WERI-Rb-1 (cell line): ENCODE measurements around the gene CCDC91.

Experiments used
- DNase-seq: peaks from one replicate; pipeline ENCODE4 v3.0.0-alpha.2; 2020
- H3K27ac ChIP-seq: fragments of 250-450 bp; sonication (Bioruptor Pico); 2 replicates; pipeline ENCODE4 v1.5.1; 2020; ENCODE audit warnings: mild to moderate bottlenecking, moderate library complexity
- H3K27me3 ChIP-seq: fragments of 250-450 bp; sonication (Bioruptor Pico); 2 replicates; pipeline ENCODE4 v1.5.1; 2021; ENCODE audit warnings: mild to moderate bottlenecking, low read depth, moderate library complexity; ENCODE audit not compliant: insufficient read depth, severe bottlenecking
- H3K36me3 ChIP-seq: fragments of 250-450 bp; sonication (Bioruptor Pico); 2 replicates; pipeline ENCODE4 v1.5.1; 2020; ENCODE audit warnings: mild to moderate bottlenecking, moderate library complexity
- H3K4me3 ChIP-seq: 2 replicates; pipeline ENCODE4 v1.5.1; 2011; ENCODE audit warnings: low read depth, mild to moderate bottlenecking, control low read depth, low read length
- H3K9me3 ChIP-seq: fragments of 250-450 bp; sonication (Bioruptor Pico); 2 replicates; pipeline ENCODE4 v1.5.1; 2021; ENCODE audit warnings: mild to moderate bottlenecking, moderate library complexity; ENCODE audit not compliant: severe bottlenecking
- TF ChIP-seq, protein P1 (sequence below): IDR thresholded peaks from 2 replicates; pipeline ENCODE4 v1.5.1; 2011; ENCODE audit warnings: low read depth, mild to moderate bottlenecking, control low read depth, inconsistent platforms, low read length

CCDC91 gene

DNA sequence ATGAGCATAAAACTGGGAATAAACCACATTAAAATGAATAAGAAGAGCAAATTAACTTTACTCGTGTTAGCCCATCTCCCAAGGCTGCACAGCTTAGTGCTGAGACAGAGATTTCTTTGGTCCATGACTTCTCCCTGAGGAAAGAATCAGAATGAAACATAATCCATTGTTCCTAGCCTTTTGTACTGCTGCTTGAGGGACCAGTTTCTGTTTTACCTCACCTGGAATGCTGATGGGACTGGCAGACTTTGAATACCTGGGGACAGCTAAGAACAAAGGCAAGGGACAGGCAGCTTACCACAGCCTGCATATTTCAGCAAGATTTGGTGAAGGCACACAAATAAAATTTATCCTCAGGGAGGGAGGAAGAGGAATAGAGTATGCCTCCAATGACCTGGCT lies 401.6 kb downstream of the CCDC91 start:
- no peak overlapping the region for H3K27ac ChIP-seq
- TF ChIP-seq, protein P1, sequence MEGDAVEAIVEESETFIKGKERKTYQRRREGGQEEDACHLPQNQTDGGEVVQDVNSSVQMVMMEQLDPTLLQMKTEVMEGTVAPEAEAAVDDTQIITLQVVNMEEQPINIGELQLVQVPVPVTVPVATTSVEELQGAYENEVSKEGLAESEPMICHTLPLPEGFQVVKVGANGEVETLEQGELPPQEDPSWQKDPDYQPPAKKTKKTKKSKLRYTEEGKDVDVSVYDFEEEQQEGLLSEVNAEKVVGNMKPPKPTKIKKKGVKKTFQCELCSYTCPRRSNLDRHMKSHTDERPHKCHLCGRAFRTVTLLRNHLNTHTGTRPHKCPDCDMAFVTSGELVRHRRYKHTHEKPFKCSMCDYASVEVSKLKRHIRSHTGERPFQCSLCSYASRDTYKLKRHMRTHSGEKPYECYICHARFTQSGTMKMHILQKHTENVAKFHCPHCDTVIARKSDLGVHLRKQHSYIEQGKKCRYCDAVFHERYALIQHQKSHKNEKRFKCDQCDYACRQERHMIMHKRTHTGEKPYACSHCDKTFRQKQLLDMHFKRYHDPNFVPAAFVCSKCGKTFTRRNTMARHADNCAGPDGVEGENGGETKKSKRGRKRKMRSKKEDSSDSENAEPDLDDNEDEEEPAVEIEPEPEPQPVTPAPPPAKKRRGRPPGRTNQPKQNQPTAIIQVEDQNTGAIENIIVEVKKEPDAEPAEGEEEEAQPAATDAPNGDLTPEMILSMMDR, result no peak
- no peaks in the 10 kb centered on the region for H3K36me3 ChIP-seq
- peaks cover 3% of the 10 kb centered on the region for H3K9me3 ChIP-seq
- no peaks in the 10 kb centered on the region for H3K27me3 ChIP-seq
- no peak overlapping the region for H3K4me3 ChIP-seq
- DNase-seq, result no peak
